ENCODE results near the gene LRRC52. TPM values are rescaled to one million over a fixed set of nuclear protein-coding genes. Genes with fewer than 3 reads are reported as not detected.

LRRC52 gene
- total and polyA plus RNA-seq, 2 of the 13 experiments (the other 11 are each of a cell fraction or from before 2014, with no cell fraction given): not detected

DNA sequence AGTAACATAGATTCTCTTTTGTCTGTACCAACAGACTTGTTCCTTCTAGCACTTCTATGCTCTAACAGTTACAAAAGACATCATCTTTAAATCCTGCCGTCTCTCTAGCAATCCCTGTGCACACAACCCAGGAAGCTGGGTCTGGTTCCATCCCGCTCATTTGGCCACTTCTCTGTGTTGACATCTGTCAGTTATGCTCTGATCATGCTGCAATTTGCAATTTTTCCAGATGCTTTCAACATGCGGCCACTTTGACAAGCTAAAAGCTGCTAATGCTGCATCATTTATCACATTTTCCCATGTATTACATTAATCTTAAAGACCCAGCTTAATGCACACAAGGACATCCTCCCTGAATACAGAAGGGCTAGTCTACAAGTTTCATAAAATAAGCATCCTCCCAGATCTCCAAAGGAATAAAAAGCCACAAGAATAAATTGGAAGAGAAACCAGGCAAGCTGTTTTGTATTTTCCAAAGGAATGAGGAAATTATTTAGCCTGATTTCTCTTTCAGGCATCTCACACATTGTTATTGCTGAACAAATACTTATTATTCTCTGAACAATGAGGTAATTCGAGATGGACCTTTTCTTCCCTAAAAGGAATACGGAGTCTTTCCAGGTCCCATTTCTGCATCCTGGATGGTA lies 19.0 kb upstream of the LRRC52 start:
- POLR2A ChIA-PET: no interaction called here
- H3K9ac ChIP-seq (ENCODE audit: insufficient read depth, low read depth, low read length): no peak overlapping the region
- no peak overlapping the region for H3K4me2 ChIP-seq (ENCODE audit: low read depth, low read length)
- FAIRE-seq: no peak
- intact Hi-C loops (cut with micrococcal nuclease; ENCODE audit: unreplicated experiment) (no loop called here), in situ Hi-C loops (cut with HindIII; ENCODE audit: extremely low pct_ligation_motif_present, low pct_unique_long_range_greater_than_20kb) (no loop called here)
- H3K27ac ChIP-seq (ENCODE audit: extremely low read length, insufficient read depth, low read length): peak overlapping the region; percentile 62
- H3K4me3 ChIP-seq (replicated peaks in 1 of 3; ENCODE audit: insufficient read depth in 1 of 3, low read depth in 2 of 3, low read length in 3 of 3): no peak overlapping the region; a peak in 1 of 6 replicates
- CTCF ChIA-PET (ENCODE audit: low intra/inter-chr PET ratio, low total read pairs): no interaction called here
- BruUV-seq (replicated peaks): no TSS peak
- no peak overlapping the region for H2AFZ ChIP-seq (ENCODE audit: low read length)
- peaks cover 36% of the 10 kb centered on the region for H3K4me1 ChIP-seq (ENCODE audit: insufficient read depth, low read length)
- H4K20me1 ChIP-seq (ENCODE audit: insufficient read depth, low read length): no peaks in the 10 kb centered on the region
- no peak for ATAC-seq
- no peaks in the 10 kb centered on the region for H3K79me2 ChIP-seq (ENCODE audit: insufficient read depth, low read length)
- H3K9me3 ChIP-seq (ENCODE audit: low read length): peaks cover 15% of the 10 kb centered on the region
- no peak for DNase-seq (ENCODE audit: low spot score)
- TF ChIP-seq NFE2 (CRISPR knock-in tag; IDR thresholded peaks at IDR 0.05) (no peak), SOX13 (IDR thresholded peaks at IDR 0.05) (no peak), SOX13 (CRISPR knock-in tag; conservative IDR thresholded peaks at IDR 0.05 in 1 of 2, IDR thresholded peaks at IDR 0.05 in 1 of 2) (0 out of 4 replicates have a peak, but pooled peaks of 1 of the 2 experiments have one; percentile 9)
- no peaks in the 10 kb centered on the region for H3K27me3 ChIP-seq (ENCODE audit: control insufficient read depth in 1 of 2, insufficient read depth in 2 of 2, low read length in 2 of 2)
- no peaks in the 10 kb centered on the region for H3K36me3 ChIP-seq (replicated peaks in 1 of 2; ENCODE audit: control insufficient read depth in 1 of 2, insufficient read depth in 2 of 2, low read length in 2 of 2)
- 69% methylated on average over 5 of the region's 5 CpGs for WGBS (ENCODE audit: low lambda C conversion rate)

DNA sequence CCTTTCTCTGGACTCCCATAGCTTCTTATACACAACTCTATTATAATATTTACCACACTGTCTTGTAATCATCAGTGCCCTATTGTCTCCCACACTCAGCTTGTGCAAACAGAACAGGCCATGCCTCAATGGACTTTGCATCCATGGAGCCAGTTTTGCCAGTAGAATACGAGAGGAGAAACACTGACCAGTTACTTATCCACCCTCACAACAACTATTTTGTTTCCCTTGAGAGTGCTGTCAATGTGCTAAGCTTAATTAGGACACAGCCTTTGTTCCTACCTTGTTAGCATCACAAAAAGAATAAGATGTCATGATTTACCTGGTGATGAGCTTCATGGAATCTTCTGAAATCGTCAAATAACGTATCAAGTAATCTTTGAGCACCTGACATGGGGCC lies 18.1 kb upstream of the LRRC52 start:
- Histone ChIP-seq H3K9ac (ENCODE audit: insufficient read depth, low read depth, low read length) (no peak overlapping the region), H3K9me3 (ENCODE audit: low read length) (peaks cover 15% of the 10 kb centered on the region), H3K4me1 (ENCODE audit: insufficient read depth, low read length) (peaks cover 36% of the 10 kb centered on the region), H2AFZ (ENCODE audit: low read length) (peak overlapping the region; percentile 50), H3K4me3 (replicated peaks in 1 of 3; ENCODE audit: insufficient read depth in 1 of 3, low read depth in 2 of 3, low read length in 3 of 3) (peak overlapping the region in 1 of 3 experiments; percentile 6; a peak in 1 of 6 replicates), H3K27ac (ENCODE audit: extremely low read length, insufficient read depth, low read length) (peak overlapping the region; percentile 62), H3K79me2 (ENCODE audit: insufficient read depth, low read length) (no peaks in the 10 kb centered on the region), H3K36me3 (replicated peaks in 1 of 2; ENCODE audit: control insufficient read depth in 1 of 2, insufficient read depth in 2 of 2, low read length in 2 of 2) (no peaks in the 10 kb centered on the region), H3K27me3 (ENCODE audit: control insufficient read depth in 1 of 2, insufficient read depth in 2 of 2, low read length in 2 of 2) (no peaks in the 10 kb centered on the region), H4K20me1 (ENCODE audit: insufficient read depth, low read length) (no peaks in the 10 kb centered on the region), H3K4me2 (ENCODE audit: low read depth, low read length) (peak overlapping the region; percentile 61)
- peak; percentile 100 for ATAC-seq
- ChIA-PET POLR2A (no interaction called here), CTCF (ENCODE audit: low intra/inter-chr PET ratio, low total read pairs) (no interaction called here)
- BruUV-seq (replicated peaks): no TSS peak
- 6% methylated on average over 3 of the region's 3 CpGs for WGBS (ENCODE audit: low lambda C conversion rate)
- peak; percentile 87 for FAIRE-seq
- DNase-seq (ENCODE audit: low spot score): peak; percentile 91
- intact Hi-C loops (cut with micrococcal nuclease; ENCODE audit: unreplicated experiment) (no loop called here), in situ Hi-C loops (cut with HindIII; ENCODE audit: extremely low pct_ligation_motif_present, low pct_unique_long_range_greater_than_20kb) (no loop called here)
- TF ChIP-seq ZNF496 (CRISPR knock-in tag; IDR thresholded peaks at IDR 0.05; ENCODE audit: insufficient replicate concordance) (no peak), ZNF230 (CRISPR knock-in tag; IDR thresholded peaks at IDR 0.05) (no peak), PATZ1 (CRISPR knock-in tag; IDR thresholded peaks at IDR 0.05) (0 out of 2 replicates have a peak, but pooled peaks have one; percentile 21), JDP2 (CRISPR knock-in tag; IDR thresholded peaks at IDR 0.05; ENCODE audit: borderline replicate concordance) (no peak), RBFOX2 (IDR thresholded peaks at IDR 0.05; ENCODE audit: low read depth, low read length) (no peak), ATF7 (IDR thresholded peaks at IDR 0.05) (no peak), ATF7 (CRISPR knock-in tag; IDR thresholded peaks at IDR 0.05) (no peak), TAF1 (CRISPR knock-in tag; IDR thresholded peaks at IDR 0.05) (no peak), MAX (IDR thresholded peaks at IDR 0.05) (peak; percentile 13; the same call in 1 of the 2 replicates), SNAPC2 (CRISPR knock-in tag; IDR thresholded peaks at IDR 0.05) (no peak), FOXJ3 (CRISPR knock-in tag; IDR thresholded peaks at IDR 0.05; ENCODE audit: borderline replicate concordance) (no peak)
- TF ChIP-seq, protein P1, sequence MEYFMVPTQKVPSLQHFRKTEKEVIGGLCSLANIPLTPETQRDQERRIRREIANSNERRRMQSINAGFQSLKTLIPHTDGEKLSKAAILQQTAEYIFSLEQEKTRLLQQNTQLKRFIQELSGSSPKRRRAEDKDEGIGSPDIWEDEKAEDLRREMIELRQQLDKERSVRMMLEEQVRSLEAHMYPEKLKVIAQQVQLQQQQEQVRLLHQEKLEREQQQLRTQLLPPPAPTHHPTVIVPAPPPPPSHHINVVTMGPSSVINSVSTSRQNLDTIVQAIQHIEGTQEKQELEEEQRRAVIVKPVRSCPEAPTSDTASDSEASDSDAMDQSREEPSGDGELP (IDR thresholded peaks at IDR 0.05; ENCODE audit: borderline replicate concordance, low read depth): peak; percentile 52; the same call in 1 of the 2 replicates

All from HepG2 (cell line).